Kidney epithelial cell (primary cell): ENCODE data around the gene DHX34. TPM values are rescaled to one million over a fixed set of nuclear protein-coding genes. Genes with fewer than 3 reads are reported as not detected.

Experiments
- DNase-seq: peaks from one replicate; pipeline ENCODE4 v3.0.0-alpha.2; 2010; ENCODE audit warnings: low read depth
- H3K27me3 ChIP-seq: 2 replicates; pipeline ENCODE4 v1.6.0; 2011; ENCODE audit warnings: low read length; ENCODE audit not compliant: control insufficient read depth, insufficient read depth
- H3K36me3 ChIP-seq: 2 replicates; pipeline ENCODE4 v1.5.1; 2011; ENCODE audit warnings: low read length; ENCODE audit not compliant: control insufficient read depth, insufficient read depth
- H3K4me3 ChIP-seq: 2 replicates; pipeline ENCODE4 v1.5.1; 2011; ENCODE audit warnings: low read depth, mild to moderate bottlenecking, control low read depth, low read length
- total RNA-seq: library from RNA; depleted of rRNA; stranded (reverse); fragments of >200 nt; gene quantifications from 2 replicates; pipeline ENCODE4 v1.2.3, GENCODE V29; 2015
- TF ChIP-seq, protein P1 (sequence below): IDR thresholded peaks from 2 replicates; pipeline ENCODE4 v1.5.1; 2011; ENCODE audit warnings: mild to moderate bottlenecking, moderate library complexity, low read length, control low read depth, inconsistent platforms; ENCODE audit not compliant: insufficient read depth, poor library complexity, severe bottlenecking

DHX34 gene
- total RNA-seq, 1 donor from 2014 or later = 18.1 TPM

DNA sequence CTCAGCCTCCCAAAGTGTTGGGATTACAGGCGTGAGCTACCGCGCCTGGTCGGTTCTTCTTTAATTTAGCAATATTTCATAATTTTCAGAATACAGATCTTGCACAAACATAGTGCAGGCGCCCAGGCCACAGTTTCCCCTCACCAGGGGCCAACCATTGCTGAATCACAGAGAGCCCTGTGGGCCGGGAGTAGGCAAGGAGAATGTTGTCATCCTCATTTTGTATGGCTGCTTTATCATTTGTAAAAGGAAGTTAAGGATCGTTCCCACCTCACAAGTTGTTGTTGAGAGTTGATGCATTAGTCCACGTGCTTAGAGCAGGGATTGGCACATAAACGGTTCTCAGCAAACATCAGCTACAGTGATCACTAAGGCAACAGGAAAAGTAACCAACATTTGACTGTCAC is 40.0 kb downstream of the DHX34 start:
- Histone ChIP-seq H3K27me3 (peaks cover 3% of the 10 kb centered on the region), H3K36me3 (no peaks in the 10 kb centered on the region), H3K4me3 (no peak overlapping the region)
- TF ChIP-seq, protein P1, sequence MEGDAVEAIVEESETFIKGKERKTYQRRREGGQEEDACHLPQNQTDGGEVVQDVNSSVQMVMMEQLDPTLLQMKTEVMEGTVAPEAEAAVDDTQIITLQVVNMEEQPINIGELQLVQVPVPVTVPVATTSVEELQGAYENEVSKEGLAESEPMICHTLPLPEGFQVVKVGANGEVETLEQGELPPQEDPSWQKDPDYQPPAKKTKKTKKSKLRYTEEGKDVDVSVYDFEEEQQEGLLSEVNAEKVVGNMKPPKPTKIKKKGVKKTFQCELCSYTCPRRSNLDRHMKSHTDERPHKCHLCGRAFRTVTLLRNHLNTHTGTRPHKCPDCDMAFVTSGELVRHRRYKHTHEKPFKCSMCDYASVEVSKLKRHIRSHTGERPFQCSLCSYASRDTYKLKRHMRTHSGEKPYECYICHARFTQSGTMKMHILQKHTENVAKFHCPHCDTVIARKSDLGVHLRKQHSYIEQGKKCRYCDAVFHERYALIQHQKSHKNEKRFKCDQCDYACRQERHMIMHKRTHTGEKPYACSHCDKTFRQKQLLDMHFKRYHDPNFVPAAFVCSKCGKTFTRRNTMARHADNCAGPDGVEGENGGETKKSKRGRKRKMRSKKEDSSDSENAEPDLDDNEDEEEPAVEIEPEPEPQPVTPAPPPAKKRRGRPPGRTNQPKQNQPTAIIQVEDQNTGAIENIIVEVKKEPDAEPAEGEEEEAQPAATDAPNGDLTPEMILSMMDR = no peak
- DNase-seq = no peak

GRCh38 chr19:47390533-47391488 is 41.7 kb downstream of the DHX34 start:
- Histone ChIP-seq H3K4me3 (no peak overlapping the region), H3K36me3 (no peaks in the 10 kb centered on the region), H3K27me3 (peaks cover 3% of the 10 kb centered on the region)
- DNase-seq = no peak
- TF ChIP-seq, protein P1 = no peak

DNA sequence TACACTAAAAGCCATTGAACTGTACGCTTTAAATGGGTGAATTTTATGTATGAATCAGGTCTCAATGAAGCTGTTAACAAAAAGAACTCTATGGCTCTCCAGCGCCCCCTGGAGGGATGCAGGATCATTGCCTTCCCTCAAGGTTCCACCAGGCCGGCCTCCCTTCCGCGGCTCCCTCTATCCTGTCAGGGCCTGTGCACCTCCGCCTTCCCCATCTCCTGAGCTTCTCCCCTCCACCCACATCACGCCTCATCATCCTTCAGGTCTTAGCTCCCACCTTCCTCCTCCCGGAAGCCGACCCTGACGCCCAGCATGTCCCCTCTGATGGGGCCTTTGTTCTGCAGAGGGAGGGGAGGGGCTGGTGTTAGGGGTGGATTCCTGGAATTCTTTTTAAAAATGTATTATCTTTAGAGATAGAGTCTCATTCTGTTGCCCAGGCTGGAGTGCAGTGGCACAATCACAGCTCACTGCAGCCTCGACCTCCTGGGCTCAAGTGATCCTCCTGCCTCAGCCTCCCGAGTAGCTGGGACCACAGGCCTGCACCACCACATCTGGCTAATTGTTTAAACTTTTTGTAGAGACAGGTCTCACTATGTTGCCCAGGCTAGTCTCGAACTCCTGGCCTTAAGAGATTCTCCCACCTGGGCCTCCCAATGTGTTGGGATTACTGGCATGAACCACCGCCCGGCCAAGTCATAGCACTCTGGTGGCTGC is 42.6 kb downstream of the DHX34 start:
- no peak overlapping the region for H3K4me3 ChIP-seq
- DNase-seq = peak; percentile 7
- TF ChIP-seq, protein P1 = peak; percentile 95

DNA sequence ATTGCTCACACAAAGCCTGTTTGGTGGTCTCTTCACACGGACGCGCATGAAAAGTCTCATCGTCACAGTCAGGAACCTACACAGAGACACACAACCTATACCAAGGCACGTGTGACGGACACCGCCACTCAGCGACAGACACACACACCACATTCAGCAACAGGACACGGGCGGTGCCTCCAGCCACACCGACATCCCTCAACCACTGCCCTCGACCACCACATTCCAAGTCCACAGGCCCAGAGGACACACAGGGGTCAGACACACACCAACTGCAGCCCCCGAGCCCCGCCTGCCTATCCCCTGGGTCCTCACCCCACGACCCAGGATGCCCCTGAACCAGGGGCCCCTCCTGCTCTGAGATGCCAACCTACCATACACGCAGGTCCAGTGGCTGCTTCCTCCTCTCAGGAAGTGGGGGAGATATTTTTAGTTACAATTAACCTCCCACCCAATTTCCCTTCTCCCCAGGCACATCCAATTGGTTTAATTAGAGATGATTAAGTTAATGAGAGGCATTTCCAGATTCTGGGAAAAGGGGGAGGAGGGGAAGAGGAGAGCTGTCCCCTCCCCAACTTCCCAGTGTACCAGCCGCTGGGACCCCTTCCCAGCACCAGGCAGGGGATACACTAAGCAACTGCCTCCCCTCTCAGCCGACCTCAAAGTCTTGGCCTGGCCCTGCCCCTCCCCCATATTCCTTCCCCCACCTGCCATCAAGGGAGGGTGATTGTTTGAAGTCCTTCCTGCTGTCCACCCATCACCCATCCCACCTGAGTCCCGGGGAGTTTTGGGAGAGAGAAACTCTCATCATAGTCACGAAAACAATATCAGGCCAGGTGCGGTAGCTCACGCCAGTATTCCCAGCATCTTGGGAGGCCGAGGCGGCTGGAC is 49.8 kb downstream of the DHX34 start:
- TF ChIP-seq, protein P1 = no peak
- Histone ChIP-seq H3K4me3 (no peak overlapping the region), H3K27me3 (peaks cover 18% of the 10 kb centered on the region), H3K36me3 (no peaks in the 10 kb centered on the region)
- DNase-seq = no peak

More for the DNA sequence above, 42.6 kb downstream of the DHX34 start:
- H3K36me3 ChIP-seq = no peaks in the 10 kb centered on the region
- H3K27me3 ChIP-seq = peaks cover 3% of the 10 kb centered on the region

DNA sequence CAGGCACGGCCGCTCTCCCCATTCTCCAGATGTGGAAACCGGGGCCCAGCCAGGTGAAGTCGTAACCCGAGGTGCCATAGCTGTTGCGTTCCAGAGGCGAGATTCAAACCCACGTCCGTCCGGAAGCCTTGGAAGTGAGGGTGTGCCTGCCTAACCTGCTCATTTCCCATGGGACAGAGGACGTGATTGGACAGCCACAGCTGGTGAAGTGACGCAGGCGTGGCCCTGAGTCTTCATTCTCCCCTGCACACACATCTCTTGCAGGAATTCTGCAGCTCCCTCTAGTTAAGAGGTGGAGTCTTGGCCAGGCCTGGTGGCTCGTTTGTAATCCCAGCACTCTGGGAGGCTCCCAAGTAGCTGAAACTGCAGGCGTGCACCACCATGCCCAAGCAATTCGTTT is 53.4 kb downstream of the DHX34 start:
- TF ChIP-seq, protein P1 = no peak
- Histone ChIP-seq H3K36me3 (no peaks in the 10 kb centered on the region), H3K4me3 (no peak overlapping the region), H3K27me3 (peaks cover 40% of the 10 kb centered on the region)
- no peak for DNase-seq
